ENCODE measurements around the gene FAM221B.

Gene FAM221B, protein sequence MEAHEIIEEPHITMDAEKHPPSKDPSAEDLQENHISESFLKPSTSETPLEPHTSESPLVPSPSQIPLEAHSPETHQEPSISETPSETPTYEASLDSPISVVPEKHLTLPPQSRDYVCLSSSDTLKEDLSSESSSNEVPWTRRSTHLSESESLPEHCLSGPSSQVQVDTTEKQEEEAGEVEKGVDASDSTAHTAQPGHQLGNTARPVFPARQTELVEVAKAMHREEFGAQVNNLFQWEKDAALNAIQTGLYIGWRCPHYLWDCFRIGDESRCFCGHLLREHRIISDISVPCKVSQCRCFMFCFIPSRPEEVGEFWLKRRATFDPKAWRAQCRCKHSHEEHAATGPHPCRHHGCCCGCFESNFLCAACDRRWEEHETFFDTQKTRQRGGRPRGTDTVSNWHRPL

DNA sequence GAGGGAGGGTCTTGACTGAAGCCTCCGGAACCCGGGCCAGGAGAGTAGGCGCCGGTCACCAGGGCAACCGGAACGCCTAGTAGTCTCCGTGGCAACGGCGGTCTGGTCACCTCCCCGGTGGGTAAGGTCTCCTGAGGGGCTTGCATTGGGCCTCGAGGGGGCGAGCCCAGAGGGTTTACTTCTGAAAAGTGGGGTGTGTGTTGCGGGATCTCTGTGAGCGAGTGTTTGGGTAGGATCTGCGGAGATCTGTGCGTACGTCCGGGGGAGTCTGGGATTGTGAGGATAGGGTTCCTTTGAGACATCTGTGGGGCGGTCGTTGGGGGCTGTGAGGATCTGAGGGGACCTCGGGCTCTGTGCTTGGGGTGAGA lies at the start of gene FAM221B:
Gene FAM221B, minus strand, starts transcription at position 17 of the 368 bp plus-strand sequence. CDS start 2,571 bp downstream, outside the sequence.
- DNase-seq (ENCODE audit: low read depth) = no peak

DNA sequence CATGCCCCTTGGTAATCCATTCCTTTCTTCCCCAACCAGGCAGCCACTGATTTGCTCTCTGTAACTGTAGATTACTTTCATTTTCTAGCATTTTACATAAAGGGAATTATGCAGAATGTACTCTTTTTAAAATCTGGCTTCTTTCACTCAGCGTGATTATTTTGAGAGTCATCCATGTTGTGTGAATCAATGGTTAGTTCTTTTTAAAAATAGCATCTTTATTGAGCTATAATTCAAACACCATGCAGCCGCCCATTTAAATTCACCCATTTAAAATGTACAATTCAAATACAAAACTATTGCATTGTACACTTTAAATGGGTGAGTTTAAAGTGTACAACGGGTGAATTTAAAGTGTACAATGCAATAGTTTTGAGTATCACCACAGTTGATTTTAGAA lies 44.0 kb upstream of the FAM221B start:
- no peak for DNase-seq (ENCODE audit: low read depth)

DNA sequence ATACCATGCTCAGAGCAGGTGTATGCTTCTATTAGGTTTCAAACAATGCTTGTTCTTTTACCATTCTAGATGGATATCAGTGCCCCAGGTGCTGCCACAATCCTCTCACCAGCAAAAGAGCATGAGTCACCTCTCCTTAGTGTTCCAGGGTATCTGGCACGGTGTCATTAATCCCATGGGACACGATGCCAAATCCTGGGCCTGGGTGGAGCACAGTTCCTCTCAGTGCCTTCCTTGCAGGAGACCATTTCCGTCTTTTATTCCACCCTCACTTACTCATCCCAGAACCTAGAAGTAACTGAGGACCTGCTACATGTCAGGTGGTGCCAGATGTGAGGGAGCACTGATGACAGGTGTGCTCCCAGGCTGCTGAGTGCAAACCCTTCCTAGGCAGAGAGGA lies 43.0 kb upstream of the FAM221B start:
- no peak for DNase-seq (ENCODE audit: low read depth)

DNA sequence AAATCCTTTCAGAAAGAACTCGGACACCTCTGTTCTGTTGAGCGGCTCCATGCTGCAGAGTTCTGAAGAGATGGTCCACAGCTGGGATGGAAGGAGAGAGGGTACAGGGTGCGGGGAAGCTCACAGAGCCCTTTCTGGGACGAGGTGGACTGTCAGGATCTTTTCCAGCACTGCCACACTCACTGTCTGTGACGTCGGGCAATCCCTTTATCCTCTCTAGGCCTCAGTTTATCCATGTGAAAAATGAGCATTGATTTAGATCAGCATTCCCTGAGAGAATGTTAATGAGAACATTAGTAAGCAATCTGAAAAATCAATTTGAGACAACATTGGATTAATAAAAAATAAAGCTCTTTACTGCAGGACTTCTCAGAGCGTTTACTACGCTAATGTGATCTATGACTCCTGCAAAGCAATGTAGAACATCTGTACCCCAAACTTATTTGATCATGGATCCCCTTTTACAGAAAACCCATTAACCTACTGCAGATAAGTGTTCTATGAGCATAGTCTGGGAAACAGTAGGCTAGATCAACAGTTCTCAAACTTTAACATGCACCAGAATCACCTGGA lies 41.9 kb upstream of the FAM221B start, which contains the start of gene OR13J1:
Gene OR13J1, minus strand, starts transcription at position 51 of the 573 bp plus-strand sequence. Its CDS starts 0 bp downstream, at position 51.
- DNase-seq (ENCODE audit: low read depth) = no peak

DNA sequence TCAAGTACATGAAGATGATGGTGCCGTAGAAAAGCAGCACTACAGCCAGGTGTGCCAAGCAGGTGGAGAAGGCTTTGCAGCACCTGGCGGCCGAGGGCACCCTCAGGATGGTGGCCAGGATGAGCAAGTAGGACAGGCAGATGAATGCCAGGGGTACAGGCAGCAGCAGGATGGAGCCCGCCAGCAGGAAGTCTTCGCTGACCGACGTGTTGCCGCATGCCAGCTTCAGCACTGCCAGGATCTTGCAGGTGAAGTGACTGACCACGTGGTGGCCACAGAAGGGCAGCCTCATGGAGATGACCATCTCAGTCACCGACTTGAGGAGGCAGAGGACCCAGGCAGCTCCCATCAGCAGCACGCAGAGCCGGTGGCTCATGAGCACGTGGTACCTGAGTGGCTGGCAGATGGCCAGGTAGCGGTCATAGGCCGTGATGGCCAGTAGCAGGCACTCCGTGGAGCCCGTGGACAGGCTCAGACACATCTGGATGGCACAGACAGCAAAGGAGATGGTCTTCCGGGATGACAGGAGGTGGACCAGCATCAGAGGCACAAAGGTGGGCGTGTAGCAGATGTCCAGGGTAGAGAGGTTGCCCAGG lies 41.2 kb upstream of the FAM221B start:
- DNase-seq (ENCODE audit: low read depth) = no peak

DNA sequence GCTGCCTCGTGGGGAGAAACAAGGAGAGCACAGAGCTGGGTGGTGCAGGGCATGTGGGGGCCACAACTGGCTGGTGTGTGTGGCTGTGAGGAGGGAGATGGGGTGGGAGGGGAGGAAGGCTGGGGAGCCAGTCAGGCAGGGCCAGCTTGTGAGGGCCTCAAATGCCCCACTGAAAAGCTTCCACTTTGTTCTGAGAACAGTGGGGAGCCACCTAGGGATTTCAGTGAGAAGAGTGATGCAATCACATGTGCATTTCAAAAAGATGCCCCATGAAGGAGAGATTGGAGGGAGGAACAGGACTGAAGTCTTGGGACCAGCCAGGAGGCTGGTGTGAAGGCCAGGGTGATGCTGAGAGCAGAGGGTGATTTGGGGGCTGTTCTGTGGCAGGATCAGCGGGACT lies 40.4 kb upstream of the FAM221B start:
- no peak for DNase-seq (ENCODE audit: low read depth)

DNA sequence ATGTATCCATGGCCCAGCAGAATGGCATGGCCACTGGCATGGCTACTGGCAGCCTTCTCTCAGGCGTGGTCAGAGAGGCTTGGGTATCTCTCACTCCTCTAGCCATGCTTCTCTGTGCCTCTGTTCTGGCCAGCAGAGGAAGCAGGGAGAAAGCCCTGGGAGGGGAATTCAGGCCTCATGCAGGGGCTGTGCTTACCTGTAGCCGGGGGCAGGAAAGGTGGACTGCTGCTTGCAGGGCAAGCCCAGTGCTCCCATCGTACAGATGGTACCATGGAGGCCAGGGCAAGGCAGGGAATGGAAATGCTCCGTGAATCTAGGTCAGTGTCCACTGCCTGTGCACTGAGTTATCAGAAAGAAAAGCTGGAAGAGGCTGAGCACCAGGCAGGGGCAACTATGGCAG lies 39.0 kb upstream of the FAM221B start:
- DNase-seq (ENCODE audit: low read depth) = no peak

DNA sequence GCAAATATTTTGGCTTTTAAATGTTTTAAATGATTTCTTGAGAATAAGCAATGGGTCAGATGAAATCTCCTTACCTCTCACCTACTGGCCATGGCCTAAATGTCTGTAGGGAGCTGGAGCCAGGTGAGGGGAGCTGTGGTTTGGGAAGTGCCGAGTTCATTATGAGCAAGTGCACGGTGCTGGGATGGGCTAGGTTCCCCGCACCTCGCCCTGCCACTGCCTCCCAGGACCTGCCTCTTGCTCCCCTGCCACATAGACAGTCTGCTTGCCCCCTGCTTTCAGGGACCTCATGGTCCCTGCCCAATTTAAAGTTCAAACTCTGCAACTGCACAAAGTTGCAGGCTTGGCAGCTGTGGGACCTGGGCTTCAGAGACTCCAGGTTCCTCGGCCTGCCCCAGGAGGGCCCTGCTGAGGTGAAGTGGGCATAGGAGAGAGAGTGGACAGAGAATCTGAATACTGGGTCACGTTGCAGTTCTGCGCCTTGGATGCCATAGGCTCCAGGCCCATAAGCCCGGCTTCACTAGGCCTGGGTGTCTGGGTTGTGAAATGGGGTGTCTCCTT lies 36.2 kb upstream of the FAM221B start:
- DNase-seq (ENCODE audit: low read depth) = no peak

DNA sequence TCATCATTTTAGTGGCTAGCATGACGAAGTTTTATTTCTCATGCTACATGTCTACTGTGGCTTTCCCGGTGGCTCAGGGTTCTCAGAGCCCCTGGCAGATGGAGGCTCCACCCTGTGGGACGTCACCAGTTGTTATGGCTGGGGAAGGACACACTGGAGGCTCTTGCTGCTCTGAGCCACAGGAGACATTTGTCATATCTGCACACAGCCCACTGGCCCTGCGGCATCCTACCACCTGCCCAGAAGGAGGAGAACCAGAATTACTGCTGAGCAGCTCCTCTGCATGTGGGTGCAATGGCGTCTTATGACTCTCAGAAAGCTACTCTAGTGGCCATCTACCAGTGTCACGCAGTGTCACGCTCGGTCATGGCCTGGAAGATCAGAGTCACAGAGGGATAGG lies 35.1 kb upstream of the FAM221B start:
- no peak for DNase-seq (ENCODE audit: low read depth)

DNA sequence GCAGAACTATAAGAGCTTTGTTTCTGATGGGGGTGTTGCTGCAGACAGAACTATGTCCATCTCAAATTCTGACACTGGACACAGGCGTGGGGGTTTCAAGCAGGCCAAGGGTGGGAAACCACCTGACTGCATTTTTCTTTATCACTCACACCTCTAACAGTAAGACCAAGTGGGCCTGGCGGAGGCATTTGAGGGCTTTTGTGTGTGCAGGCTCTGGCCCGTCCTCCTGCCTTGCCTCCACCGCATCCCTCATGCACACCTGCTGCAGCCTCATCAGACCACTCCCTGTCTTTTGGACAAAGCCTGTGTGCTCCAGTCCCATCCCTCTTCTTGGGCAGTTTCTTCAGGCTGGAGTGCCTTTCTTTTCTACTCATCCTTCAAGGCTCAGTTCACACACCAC lies 33.8 kb upstream of the FAM221B start:
- no peak for DNase-seq (ENCODE audit: low read depth)

DNA sequence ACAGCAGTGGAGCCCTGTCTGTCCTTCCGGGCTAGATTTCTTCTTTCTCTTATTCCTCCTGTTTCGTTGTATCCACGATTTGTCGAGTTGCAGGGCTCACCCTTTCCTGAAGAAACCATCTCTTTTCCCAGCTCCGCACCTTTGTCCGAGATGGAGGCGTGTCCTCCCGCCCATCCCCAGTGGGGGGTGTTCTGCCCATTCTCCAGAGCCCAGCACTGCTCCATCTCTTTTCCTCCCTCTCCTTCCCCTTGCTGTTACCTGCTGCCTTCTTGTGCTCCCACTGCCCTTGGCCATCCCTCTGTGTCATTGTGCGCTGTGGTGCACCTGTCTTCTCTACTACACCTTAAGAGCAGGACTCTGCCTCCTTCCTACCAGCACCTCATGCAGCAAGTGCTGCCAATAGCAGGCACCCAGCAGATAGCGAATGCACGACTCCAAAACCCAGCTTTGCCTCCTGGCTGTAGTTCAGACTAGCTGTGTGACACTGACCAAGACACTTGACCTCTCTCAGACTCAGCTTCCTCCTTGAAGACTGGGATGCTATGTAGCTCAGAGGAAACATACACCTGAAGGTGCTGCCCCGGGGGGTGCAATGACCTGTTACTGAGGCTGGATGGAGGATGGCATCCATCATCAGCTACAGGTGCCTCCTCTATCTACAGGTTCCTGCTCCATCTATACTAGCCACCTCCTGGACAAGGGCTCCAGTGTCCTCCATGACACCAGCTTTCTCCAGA lies 32.8 kb upstream of the FAM221B start:
- no peak for DNase-seq (ENCODE audit: low read depth)

DNA sequence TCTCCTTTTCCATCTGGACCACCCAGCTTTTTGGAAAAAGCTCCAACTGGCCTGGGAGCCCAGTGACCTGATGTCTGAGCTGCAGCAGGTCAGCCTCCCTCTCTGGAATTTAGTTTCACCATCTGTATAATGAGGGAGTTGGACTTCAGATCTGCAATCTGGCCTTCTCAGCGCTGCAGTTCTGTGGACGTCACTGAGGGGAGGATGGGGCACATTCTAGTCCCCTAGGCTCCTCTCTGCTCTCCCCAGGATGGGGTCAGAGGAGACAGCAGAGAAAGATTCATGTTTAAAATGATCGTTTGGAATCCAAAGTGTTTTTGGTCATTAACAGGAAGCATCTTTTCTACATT lies 31.4 kb upstream of the FAM221B start:
- no peak for DNase-seq (ENCODE audit: low read depth)

DNA sequence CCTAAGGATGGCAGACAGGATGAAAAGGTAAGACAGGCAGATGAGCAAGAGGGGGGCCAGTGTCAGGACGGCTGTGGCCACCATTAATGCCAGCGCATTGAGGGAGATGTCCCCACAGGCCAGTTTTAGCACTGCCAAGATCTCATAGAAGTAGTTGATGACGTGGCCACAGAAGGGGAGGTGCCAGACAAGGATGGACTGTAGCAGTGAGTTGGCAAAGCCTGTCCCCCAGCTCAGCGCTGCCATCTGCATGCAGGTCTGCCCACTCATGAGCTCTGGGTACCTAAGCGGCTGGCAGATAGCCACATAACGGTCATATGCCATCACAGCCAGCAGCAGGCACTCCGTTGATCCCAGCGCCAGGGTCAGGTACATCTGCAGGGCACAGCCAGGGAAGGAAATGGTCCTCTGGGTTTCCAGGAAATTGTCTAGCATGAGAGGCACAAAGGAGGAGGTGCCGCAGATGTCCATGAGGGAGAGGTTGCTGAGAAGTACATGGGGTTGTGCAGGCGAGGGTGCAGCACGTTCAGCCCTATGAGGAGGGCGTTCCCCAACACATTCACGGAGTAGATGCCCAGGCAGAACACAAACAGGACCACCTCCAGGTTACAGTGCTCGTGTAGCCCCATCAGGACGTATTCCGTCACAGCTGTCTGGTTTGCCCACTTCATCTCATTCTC lies 30.9 kb upstream of the FAM221B start:
- DNase-seq (ENCODE audit: low read depth) = no peak

DNA sequence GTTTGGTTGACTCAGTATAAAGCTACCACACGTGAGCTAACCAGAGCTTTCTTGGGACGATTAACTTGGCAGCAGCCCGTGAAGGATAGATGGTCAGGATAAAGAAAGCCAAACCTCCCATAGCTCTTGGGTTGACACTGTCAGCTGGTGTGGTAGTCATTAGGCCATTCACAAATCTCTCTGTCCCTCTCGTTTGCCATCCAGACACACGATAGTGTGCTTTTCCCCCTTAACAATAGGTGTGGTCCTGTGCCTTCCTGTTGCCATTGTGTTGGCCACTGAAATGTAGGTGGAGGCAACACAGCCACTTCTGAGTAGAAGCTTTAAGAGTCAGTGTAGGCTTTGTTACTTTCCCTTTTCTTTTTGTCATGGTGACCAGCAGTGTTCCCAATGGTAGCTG lies 29.9 kb upstream of the FAM221B start:
- DNase-seq (ENCODE audit: low read depth) = no peak

DNA sequence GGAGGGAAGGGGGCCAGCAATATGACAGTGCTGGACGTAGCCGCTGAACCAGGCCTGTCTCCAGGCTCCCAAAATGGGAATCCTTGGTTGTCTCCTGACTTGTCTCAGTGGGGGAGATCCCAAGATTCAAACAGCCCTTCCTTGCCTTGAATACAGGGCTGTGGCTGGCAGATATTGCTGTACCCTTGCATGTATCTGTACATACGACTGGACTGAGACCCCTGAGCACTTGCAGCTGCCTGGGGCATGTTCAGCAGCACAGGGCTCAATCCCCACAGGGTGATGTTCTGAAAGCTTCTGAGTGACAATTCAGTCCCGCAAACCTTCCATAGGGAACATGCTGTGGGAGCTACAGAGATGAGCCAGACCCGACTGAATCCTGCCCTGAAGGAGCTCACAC lies 28.4 kb upstream of the FAM221B start:
- DNase-seq (ENCODE audit: low read depth) = no peak

DNA sequence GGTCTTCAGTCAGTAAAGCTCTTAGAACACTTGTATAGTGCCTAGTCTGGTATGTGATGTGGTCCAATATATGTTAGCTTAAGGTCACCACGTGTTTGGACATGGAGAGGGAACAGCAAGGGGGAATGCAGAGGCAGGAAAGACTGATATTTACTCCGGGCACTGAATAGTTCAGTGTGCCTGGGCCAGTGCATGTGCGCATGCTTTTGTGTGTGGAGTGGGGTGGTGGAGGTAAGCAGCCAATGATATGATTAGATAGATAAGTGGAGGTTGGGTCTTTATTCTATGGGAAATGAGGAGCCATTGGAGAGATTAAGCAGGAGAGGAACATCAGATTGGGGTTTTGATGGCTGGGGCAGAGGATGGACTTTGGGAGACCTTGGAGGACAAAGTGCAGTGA lies 27.7 kb upstream of the FAM221B start:
- DNase-seq (ENCODE audit: low read depth) = no peak

DNA sequence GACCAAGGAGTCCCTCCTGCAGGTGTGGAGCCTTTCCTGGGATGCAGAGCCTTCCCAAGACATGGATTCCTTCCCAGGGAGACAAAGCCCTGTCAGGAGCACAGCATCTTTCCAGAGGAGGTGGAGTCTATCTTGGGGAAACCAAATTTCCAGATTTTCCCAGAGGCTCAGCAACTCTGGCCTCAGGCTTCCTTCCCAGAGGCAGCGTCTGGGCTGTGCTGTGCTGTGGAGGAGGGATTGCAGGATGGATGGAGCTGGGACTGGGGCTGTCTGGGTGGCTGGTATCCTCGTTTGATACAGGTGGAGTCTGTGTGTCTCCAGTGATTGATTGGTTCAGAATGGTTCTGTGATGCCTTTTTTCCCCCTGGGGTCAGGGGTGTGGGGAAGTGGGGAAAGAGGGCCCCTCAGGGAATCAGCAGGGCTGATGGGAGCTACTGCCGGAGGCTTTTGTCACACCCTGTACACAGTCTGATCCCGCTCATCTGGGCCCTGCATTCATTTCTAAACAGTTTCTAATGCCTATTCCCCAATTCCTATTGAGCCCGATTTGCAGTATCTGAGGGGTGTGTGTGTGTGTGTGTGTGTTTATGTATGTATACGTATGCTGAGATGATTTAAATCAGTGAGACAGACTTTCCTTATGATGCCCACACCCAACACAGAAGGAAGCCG lies 25.7 kb upstream of the FAM221B start:
- no peak for DNase-seq (ENCODE audit: low read depth)

DNA sequence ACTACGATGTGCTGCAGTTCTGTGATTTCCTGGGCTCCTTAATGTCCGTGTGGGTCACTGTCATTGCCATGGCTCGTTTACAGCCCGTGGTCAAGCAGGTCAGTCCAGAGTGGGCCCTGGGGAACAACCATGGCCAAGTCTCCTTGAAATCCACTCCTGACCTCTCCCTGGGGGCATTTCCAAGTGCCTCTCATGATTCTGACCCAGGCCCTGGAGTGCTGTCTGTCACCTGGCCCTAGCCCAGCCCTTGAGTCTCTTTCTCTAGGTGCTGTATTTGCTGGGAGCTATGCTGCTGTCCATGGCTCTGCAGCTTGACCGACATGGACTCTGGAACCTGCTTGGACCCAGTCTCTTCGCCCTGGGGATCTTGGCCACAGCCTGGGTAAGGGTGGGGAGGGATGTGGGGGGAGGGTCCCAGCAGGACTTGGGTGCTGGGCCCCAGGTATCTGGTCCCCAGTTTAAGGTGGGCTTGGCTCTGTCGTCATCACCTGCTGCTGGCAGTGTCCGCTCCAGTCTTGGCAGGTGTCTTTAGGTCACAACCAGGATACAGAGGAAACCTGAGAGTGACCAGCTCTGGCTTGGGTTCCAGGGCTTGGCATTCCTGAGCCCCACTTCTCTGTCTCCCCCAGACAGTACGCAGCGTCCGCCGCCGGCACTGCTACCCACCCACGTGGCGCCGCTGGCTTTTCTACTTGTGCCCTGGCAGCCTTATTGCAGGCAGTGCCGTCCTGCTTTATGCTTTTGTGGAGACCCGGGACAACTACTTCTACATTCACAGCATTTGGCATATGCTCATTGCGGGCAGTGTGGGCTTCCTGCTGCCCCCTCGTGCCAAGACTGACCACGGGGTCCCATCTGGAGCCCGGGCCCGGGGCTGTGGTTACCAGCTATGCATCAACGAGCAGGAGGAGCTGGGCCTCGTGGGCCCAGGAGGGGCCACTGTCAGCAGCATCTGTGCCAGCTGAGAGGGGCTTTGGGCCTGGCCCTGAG lies 24.6 kb upstream of the FAM221B start:
- no peak for DNase-seq (ENCODE audit: low read depth)

DNA sequence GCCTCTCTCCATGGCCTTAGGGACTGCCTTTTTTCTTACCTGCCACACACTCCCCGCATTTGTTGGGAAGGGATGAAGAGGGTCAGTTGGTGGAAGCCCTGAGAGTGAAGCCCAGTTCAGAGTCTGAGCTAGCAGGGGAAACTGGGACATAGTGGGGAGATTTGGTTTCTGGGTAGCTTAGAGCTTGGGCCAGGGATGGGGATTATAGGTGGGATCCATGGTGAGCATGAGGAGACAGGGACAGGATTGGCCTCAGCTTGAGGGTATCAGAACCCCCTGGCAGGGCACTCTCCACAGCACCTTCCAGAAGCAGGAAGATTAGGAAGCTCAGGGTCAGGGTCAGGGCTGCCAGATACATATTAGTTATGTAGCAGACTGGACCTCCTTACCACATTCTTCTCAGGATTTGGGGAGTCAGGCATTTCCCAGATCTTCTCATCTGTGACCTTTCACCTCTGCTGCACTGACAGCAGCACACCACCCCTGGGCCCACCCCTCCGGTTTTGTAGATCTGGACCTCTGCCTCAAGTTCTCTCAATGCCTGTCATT lies 23.8 kb upstream of the FAM221B start:
- DNase-seq (ENCODE audit: low read depth) = no peak
